ENCODE results near the gene EFL1.

EFL1 gene

GRCh38 chr15:82172506-82172905, 90.0 kb downstream of the EFL1 start:
- no peaks in the 10 kb centered on the region for H3K9me3 ChIP-seq (ENCODE audit: control insufficient read depth, low read length)
- H3K27me3 ChIP-seq (ENCODE audit: control insufficient read depth, insufficient read depth, low read length): no peaks in the 10 kb centered on the region
- H3K27ac ChIP-seq: no peak overlapping the region
- no peak overlapping the region for H3K4me2 ChIP-seq (ENCODE audit: low read length)
- no peaks in the 10 kb centered on the region for H3K36me3 ChIP-seq (ENCODE audit: control insufficient read depth, insufficient read depth, low read length)
- H2AFZ ChIP-seq: no peak overlapping the region
- no peak overlapping the region for H3K9ac ChIP-seq
- no peaks in the 10 kb centered on the region for H3K79me2 ChIP-seq
- no peaks in the 10 kb centered on the region for H3K4me1 ChIP-seq
- TF ChIP-seq CTCF (IDR thresholded peaks at IDR 0.05): no peak
- no peak overlapping the region for H3K4me3 ChIP-seq (ENCODE audit: low read depth, low read length)

DNA sequence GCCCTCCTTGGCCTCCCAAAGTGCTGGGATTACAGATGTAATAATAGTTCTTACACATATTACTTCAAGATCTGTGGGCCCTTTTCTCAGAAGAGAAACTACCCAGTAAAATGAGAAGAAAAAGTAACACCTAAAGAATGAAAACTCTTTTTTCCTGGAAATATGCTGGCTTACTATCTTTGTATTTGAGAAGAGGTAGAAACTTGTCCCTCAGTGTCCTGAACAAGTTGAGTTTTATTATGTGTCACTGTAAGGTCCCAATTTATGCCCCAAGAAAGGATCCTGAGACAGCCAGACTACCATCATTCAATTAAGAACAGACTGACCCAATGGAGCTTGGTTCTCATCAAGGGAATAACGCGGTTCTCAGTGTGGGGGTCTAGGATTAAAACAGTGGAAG, 93.8 kb downstream of the EFL1 start:
- H2AFZ ChIP-seq: no peak overlapping the region
- no peaks in the 10 kb centered on the region for H3K79me2 ChIP-seq
- no peaks in the 10 kb centered on the region for H3K9me3 ChIP-seq (ENCODE audit: control insufficient read depth, low read length)
- no peaks in the 10 kb centered on the region for H3K4me1 ChIP-seq
- TF ChIP-seq CTCF (IDR thresholded peaks at IDR 0.05): no peak
- no peaks in the 10 kb centered on the region for H3K36me3 ChIP-seq (ENCODE audit: control insufficient read depth, insufficient read depth, low read length)
- H3K4me3 ChIP-seq (ENCODE audit: low read depth, low read length): no peak overlapping the region
- H3K27me3 ChIP-seq (ENCODE audit: control insufficient read depth, insufficient read depth, low read length): no peaks in the 10 kb centered on the region
- H3K27ac ChIP-seq: no peak overlapping the region
- H3K9ac ChIP-seq: no peak overlapping the region
- H3K4me2 ChIP-seq (ENCODE audit: low read length): no peak overlapping the region

- no peak overlapping the region for H3K4me2 ChIP-seq (ENCODE audit: low read length)
- H3K79me2 ChIP-seq: no peaks in the 10 kb centered on the region
- H3K27me3 ChIP-seq (ENCODE audit: control insufficient read depth, insufficient read depth, low read length): no peaks in the 10 kb centered on the region
- no peak overlapping the region for H3K9ac ChIP-seq
- no peak overlapping the region for H2AFZ ChIP-seq
- no peak overlapping the region for H3K27ac ChIP-seq
- no peaks in the 10 kb centered on the region for H3K4me1 ChIP-seq
- no peak overlapping the region for H3K4me3 ChIP-seq (ENCODE audit: low read depth, low read length)
- H3K9me3 ChIP-seq (ENCODE audit: control insufficient read depth, low read length): no peaks in the 10 kb centered on the region
- no peak for TF ChIP-seq CTCF (IDR thresholded peaks at IDR 0.05)
- no peaks in the 10 kb centered on the region for H3K36me3 ChIP-seq (ENCODE audit: control insufficient read depth, insufficient read depth, low read length)
Measured at GRCh38 chr15:82168296-82168695, 94.2 kb downstream of the EFL1 start.

DNA sequence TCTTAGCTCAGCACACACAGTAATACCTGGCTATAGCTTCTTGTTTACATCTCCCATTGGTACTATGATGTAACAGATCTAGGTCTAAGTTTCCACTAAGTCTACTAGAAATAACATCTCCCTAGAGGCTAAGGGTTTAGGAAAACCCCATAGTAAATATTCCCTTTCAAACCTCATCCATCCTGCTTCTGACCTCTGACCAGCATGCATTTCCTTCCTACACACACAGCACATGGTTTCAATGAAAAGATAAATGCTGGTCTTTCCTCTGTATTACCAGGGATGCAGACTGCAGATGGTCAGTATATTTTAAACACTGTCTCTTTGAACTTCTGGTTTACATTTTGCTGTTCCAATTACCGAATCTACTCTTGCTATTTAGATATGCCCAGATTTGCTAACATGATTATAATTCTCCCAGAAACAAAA, 96.6 kb downstream of the EFL1 start:
- Histone ChIP-seq H3K27me3 (ENCODE audit: control insufficient read depth, insufficient read depth, low read length) (no peaks in the 10 kb centered on the region), H3K79me2 (no peaks in the 10 kb centered on the region), H3K27ac (no peak overlapping the region), H3K9ac (no peak overlapping the region), H3K4me3 (ENCODE audit: low read depth, low read length) (no peak overlapping the region), H3K4me1 (no peaks in the 10 kb centered on the region), H3K36me3 (ENCODE audit: control insufficient read depth, insufficient read depth, low read length) (no peaks in the 10 kb centered on the region), H3K4me2 (ENCODE audit: low read length) (no peak overlapping the region), H2AFZ (no peak overlapping the region), H3K9me3 (ENCODE audit: control insufficient read depth, low read length) (no peaks in the 10 kb centered on the region)
- TF ChIP-seq CTCF (IDR thresholded peaks at IDR 0.05): no peak

DNA sequence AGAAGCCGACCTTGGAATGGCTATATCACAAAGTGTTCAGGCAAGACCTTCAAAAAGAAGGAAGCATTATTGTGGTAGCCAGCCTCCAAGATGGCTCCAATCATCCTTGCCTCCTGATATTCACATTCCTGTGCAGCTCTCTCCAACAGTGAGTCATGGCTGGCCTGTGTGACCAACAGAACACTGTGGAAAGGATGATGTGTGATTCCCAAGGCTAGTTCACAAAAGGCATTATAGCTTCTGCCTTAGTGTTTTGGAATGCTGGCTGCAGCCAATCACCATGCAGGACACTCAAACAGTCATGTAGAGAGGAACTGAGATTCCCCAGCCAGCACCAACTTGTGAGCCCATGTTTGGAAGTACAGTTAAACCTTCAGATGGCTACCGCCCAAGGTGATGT, 102.6 kb downstream of the EFL1 start:
- no peaks in the 10 kb centered on the region for H3K79me2 ChIP-seq
- H3K9ac ChIP-seq: no peak overlapping the region
- H3K4me3 ChIP-seq (ENCODE audit: low read depth, low read length): no peak overlapping the region
- H3K27ac ChIP-seq: no peak overlapping the region
- no peak overlapping the region for H2AFZ ChIP-seq
- no peak for TF ChIP-seq CTCF (IDR thresholded peaks at IDR 0.05)
- no peaks in the 10 kb centered on the region for H3K9me3 ChIP-seq (ENCODE audit: control insufficient read depth, low read length)
- no peak overlapping the region for H3K4me2 ChIP-seq (ENCODE audit: low read length)
- H3K4me1 ChIP-seq: no peaks in the 10 kb centered on the region
- H3K27me3 ChIP-seq (ENCODE audit: control insufficient read depth, insufficient read depth, low read length): no peaks in the 10 kb centered on the region
- no peaks in the 10 kb centered on the region for H3K36me3 ChIP-seq (ENCODE audit: control insufficient read depth, insufficient read depth, low read length)
